ENCODE measurements around the gene ACAD11.
A peak's percentile ranks its signal among the peaks of the same experiment; 100 is the strongest.

The ACAD11 gene, protein sequence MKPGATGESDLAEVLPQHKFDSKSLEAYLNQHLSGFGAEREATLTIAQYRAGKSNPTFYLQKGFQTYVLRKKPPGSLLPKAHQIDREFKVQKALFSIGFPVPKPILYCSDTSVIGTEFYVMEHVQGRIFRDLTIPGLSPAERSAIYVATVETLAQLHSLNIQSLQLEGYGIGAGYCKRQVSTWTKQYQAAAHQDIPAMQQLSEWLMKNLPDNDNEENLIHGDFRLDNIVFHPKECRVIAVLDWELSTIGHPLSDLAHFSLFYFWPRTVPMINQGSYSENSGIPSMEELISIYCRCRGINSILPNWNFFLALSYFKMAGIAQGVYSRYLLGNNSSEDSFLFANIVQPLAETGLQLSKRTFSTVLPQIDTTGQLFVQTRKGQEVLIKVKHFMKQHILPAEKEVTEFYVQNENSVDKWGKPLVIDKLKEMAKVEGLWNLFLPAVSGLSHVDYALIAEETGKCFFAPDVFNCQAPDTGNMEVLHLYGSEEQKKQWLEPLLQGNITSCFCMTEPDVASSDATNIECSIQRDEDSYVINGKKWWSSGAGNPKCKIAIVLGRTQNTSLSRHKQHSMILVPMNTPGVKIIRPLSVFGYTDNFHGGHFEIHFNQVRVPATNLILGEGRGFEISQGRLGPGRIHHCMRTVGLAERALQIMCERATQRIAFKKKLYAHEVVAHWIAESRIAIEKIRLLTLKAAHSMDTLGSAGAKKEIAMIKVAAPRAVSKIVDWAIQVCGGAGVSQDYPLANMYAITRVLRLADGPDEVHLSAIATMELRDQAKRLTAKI

DNA sequence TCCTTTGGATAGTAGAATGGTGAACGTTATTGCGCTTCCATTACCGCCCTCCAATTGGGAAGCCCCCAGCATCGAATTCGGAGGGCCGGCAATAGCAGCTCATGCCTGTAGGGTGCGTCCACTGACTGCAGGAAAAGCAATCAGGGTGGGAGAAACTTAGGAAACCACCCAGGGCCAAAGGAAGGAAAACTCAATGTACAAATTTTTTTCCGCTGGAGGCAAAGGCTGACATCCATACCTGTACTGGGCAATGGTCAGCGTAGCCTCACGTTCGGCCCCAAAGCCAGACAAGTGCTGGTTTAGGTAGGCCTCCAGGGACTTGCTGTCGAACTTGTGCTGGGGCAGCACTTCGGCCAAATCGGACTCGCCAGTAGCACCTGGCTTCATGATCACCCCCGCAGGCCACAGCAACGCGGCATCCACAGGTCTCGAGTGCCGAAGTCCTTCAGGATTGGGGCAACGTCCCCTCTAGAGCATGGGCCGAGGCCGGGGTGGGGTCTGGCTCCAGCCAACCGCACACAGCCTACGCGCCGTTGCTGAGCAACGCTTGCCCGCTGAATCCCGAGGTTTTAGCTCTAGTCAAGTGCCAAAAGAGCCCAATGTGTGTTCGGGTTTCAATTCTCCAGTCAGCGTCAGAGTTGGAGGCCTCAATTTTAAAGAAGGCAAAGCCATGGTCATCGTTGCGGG is at the start of gene ACAD11:
Gene ACAD11, minus strand, starts transcription at position 445 of the 687 bp plus-strand sequence. Its CDS starts 58 bp downstream, at position 387.
- DNase-seq = peak; percentile 35

DNA sequence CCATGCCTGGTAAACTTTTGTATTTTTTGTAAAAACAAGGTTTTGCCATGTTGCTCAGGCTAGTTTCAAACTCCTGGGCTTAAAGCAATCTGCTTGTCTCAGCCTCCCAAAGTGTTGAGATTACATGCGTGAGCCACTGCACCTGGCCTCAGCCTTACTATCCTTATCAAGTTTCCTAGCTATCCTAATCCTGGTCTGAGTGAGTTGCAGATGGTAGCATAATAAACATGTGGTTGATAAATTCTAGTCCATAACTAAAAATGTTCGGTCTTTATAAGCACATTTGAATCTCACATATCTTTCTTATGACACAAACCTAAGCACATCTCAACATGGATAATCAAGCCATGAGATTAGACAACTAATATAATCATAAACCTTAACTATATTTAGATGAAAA is 44.1 kb upstream of the ACAD11 start:
- DNase-seq = no peak

GRCh38 chr3:132695422-132695821 is 35.8 kb upstream of the ACAD11 start:
- DNase-seq = no peak

- DNase-seq = no peak
These were observed 35.4 kb upstream of the ACAD11 start for GRCh38 chr3:132694991-132695390.

DNA sequence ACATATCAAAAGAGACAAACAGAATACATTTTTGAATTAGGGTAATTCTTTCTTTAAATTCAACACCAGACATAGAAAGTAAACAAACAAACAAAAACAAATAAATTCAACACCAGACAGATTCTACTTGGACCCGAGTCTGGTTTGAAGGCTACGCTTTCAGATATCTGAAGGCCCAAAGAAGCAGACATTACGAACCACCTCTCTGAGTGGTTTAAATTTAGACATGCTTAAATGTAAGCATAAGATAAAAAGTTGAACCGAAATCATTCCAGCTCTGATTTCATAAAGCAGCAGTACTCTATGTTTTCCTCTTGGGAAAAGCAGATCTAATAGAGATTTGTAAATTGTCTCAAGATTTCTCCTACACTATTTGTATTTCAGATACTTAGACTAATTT is 30.4 kb upstream of the ACAD11 start:
- DNase-seq = no peak

GRCh38 chr3:132682201-132682600 is 22.6 kb upstream of the ACAD11 start:
- no peak for DNase-seq

GRCh38 chr3:132681421-132681820 is 21.8 kb upstream of the ACAD11 start:
- DNase-seq = no peak

DNA sequence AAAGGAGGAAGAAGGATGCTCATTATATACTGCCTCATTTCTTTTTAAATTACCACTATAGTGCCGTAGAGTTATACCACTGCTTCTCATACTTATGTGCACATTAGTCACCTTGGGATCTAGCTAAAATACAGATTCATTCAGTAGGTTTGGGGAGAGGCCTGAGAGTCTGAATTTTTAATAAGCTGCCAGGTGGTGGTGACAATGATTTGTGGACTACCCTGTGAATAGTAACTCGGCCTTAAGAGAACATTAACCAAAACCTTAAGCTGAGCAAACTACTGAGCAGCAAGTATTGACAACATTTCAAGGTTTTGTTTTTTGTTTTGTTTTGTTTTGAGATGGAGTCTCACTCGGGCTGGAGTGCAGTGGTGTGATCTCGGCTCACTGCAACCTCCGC is 20.3 kb upstream of the ACAD11 start:
- no peak for DNase-seq

GRCh38 chr3:132675408-132675807 is 15.8 kb upstream of the ACAD11 start:
- DNase-seq = no peak

DNA sequence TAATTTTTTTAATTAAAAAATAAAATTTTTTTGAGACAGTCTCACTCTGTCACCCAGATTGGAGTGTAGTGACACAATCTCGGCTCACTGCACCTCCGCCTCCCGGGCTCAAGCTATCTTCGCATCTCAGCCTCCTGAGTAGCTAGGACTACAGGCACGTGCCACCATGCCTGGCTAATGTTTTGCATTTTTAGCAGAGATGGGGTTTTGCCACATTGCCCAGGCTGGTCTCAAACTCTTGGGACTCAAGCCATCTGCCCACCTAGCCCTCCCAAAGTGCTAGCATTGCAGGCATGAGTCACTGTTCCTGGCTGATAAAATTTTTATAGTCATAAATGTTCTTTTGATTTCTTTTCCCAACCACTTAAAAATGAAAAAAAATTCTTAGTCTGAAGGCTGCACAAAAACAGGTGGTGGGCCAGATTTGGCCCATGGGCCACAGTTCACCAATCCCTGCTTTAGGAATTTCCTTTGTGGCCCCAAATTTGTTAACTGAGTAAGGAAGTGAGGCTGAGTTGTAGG is 9.7 kb upstream of the ACAD11 start:
- DNase-seq = no peak

- no peak for DNase-seq
These were observed 5.7 kb upstream of the ACAD11 start for GRCh38 chr3:132665230-132665745.

DNA sequence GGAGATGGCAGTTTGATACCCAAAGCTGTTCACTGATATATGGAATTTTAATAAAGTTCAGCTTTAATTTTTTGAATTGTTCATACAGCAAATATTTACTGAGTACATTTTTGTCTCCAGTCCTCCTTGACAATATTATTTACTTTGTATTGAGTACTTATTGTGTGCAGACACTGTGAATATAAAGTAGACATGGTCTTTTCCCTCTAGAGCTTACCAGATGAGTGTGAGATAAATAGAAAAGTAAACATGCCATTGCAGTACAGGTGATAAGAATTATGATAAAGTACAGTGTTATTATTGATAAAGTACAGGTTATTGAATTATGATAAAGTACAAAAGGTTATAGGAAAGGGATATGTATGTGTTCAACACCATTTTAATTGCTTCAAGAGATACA is 2.6 kb upstream of the ACAD11 start:
- DNase-seq = peak; percentile 8

DNA sequence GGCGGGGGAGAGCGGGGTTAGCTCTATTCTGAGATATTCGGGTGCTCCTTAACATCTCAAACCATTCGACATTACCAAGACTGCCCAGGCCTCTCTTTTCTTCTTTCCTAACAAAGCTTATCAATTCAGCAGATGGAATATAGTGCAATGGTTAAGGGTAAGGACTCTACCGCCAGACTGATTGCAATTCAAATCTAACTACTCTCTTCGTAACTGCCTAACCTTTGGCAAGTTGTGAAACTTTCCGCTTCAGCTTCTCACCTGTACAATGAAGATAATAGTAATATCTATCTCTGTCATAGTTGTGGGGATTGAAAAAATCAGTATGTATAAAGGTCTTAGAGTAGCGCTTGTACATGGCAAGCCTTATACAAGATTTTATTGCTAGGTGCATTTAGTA is 1.5 kb upstream of the ACAD11 start:
- DNase-seq = no peak

GRCh38 chr3:132660811-132661070 is 1.1 kb upstream of the ACAD11 start:
- DNase-seq = no peak

DNA sequence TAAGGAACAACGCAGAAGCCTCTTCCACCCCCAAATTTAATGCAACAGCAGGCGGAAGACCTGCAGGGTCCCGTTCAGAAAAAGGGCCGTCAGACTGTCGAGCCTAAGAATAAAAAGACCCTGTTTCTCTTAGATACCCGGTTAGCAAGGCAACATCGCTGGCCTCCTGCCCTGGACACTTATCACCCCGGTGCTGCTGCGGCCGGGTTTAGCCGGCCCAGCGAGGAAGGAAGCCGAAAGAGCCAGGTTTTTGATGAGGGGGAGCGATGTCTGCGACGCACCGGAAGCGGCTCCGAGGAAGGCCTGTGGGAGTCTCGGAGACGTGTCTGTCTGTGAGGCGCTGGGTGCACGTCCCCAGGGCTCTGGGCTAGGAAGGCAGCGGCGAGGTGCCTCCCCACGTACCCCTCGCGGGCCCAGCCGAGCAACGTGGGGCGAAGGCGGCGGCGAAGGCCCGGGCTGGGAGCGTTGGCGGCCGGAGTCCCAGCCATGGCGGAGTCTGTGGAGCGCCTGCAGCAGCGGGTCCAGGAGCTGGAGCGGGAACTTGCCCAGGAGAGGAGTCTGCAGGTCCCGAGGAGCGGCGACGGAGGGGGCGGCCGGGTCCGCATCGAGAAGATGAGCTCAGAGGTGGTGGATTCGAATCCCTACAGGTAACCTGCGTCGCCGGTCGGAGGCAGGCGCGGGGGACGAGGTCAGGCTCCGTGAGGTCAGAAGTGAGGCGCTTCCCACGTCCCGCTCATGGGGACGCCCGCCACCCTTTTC is 622 bp upstream of the ACAD11 start, which contains the start of gene UBA5:
Gene UBA5, plus strand, starts transcription at position 278 of the 759 bp plus-strand sequence. Its CDS starts 209 bp downstream, at position 487.
- DNase-seq = peak; percentile 47

DNA sequence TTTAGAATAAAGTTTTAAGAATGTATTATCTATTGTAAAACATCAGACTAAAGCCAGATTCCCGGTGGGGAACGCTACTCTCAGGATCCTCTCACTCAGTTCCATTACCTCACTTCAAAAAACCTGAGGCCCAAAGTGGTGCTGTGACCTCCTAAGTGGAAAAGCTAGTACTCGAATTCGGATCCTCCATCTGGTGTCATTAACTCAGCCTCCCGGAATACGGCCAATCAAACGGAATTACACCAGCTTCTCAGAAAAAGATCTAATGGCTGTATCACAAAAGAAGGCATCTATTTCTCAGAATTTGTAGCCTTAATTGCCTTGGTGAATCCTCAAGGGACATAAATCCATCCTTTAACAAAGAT is 627 bp downstream of the ACAD11 start:
- DNase-seq = no peak

- no peak for DNase-seq
These were observed 1.5 kb downstream of the ACAD11 start for GRCh38 chr3:132657869-132658747.

GRCh38 chr3:132655471-132655870 is 4.1 kb downstream of the ACAD11 start:
- DNase-seq = no peak

DNA sequence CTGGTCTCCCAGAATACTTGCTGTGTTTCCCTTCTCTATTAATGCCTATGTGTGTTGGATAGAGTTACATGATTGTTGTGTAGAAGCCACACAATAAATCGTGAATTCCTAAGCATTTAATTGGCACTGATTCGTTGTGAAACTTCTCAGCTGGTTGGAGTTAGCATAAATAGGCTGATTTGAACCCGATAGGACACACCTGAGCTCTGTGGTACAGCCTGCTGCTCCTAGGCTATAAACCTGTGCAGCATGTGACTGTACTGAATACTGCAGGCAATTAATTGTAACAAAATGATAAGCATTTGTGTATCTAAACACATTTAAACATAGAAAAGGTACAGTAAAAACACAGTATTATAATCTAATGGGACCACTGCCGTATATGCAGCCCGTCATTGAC is 4.9 kb downstream of the ACAD11 start:
- DNase-seq = no peak

DNA sequence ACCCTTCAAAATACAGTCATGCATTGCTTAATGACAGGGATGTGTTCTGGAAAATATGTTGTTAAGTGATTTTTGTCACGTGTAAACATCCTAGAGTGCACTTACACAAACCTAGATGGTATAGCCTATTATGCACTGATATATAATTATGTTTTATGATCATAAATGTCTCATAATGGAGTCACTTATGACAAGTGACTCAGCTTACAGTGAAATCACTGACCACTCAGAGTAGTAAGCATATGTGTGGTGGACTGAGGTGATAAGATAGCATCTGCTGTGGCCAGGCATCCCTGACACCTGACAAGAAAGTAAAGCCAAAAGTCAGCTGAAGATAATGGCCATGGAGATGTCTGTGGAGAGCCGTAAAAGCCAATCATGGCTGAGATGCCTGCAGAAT is 5.4 kb downstream of the ACAD11 start:
- DNase-seq = no peak

GRCh38 chr3:132652640-132653270 is 6.9 kb downstream of the ACAD11 start:
- no peak for DNase-seq
